MM.1S (cell line): ENCODE measurements around the gene CYP46A1.

ENCODE experiments used
- DNase-seq: peaks from one replicate; pipeline ENCODE4 v3.0.0-alpha.2; 2015
- H2AFZ ChIP-seq: fragments of 300-600 bp; sonication (generic); 2 replicates; pipeline ENCODE4 v1.6.0; 2016; ENCODE audit warnings: antibody characterized with exemption, low read length
- H3F3A ChIP-seq: fragments of 300-600 bp; sonication (generic); 2 replicates; pipeline ENCODE4 v1.6.1; 2016; ENCODE audit warnings: mild to moderate bottlenecking, antibody characterized with exemption, low read length, moderate library complexity, mixed read lengths; ENCODE audit not compliant: insufficient read depth
- H3K27ac ChIP-seq: fragments of 300-600 bp; sonication (generic); 2 replicates; pipeline ENCODE4 v1.5.1; 2016; ENCODE audit warnings: mild to moderate bottlenecking, low read length
- H3K27me3 ChIP-seq: fragments of 300-600 bp; sonication (generic); replicated peaks from 2 replicates; pipeline ENCODE4 v1.6.0; 2016; ENCODE audit warnings: low read length; ENCODE audit not compliant: insufficient read depth
- H3K36me3 ChIP-seq: fragments of 300-600 bp; sonication (generic); replicated peaks from 2 replicates; pipeline ENCODE4 v1.6.1; 2016; ENCODE audit warnings: mild to moderate bottlenecking, low read length, mixed read lengths; ENCODE audit not compliant: insufficient read depth
- H3K4me1 ChIP-seq: fragments of 300-600 bp; sonication (generic); 2 replicates; pipeline ENCODE4 v1.6.1; 2016; ENCODE audit warnings: low read length, mixed read lengths
- H3K4me2 ChIP-seq: fragments of 300-600 bp; sonication (generic); 2 replicates; pipeline ENCODE4 v1.6.0; 2016; ENCODE audit warnings: low read depth, low read length
- H3K4me3 ChIP-seq: fragments of 300-600 bp; sonication (generic); 2 replicates; pipeline ENCODE4 v1.5.1; 2016; ENCODE audit warnings: low read length, mixed read lengths
- H3K79me2 ChIP-seq: fragments of 300-600 bp; sonication (generic); 2 replicates; pipeline ENCODE4 v1.6.1; 2016; ENCODE audit warnings: mixed run types, low read length, mixed read lengths
- H3K9ac ChIP-seq: fragments of 300-600 bp; sonication (generic); 2 replicates; pipeline ENCODE4 v1.6.1; 2016; ENCODE audit warnings: low read length, mixed read lengths
- H3K9me2 ChIP-seq: fragments of 300-600 bp; sonication (generic); replicated peaks from 2 replicates; pipeline ENCODE4 v1.6.1; 2016; ENCODE audit warnings: mild to moderate bottlenecking, low read length, mixed read lengths; ENCODE audit not compliant: insufficient read depth
- H3K9me3 ChIP-seq: fragments of 300-600 bp; sonication (generic); replicated peaks from 2 replicates; pipeline ENCODE4 v1.6.1; 2016; ENCODE audit warnings: mild to moderate bottlenecking, low read length, mixed read lengths; ENCODE audit not compliant: insufficient read depth
- H4K20me1 ChIP-seq: fragments of 300-600 bp; sonication (generic); 2 replicates; pipeline ENCODE4 v1.6.1; 2016; ENCODE audit warnings: mild to moderate bottlenecking, low read length, moderate library complexity, mixed read lengths; ENCODE audit not compliant: insufficient read depth
- CTCF ChIP-seq: fragments of 300-600 bp; sonication (generic); IDR thresholded peaks from 2 replicates; pipeline ENCODE4 v1.5.1; 2016; ENCODE audit warnings: antibody characterized with exemption, low read length, mixed read lengths
- EZH2 ChIP-seq: fragments of 300-600 bp; sonication (generic); optimal IDR thresholded peaks from 2 replicates; pipeline ENCODE3; 2017; ENCODE audit warnings: low read depth, mild to moderate bottlenecking, antibody characterized with exemption, low read length, mixed read lengths
- EZH2phosphoT487 ChIP-seq: fragments of 300-600 bp; sonication (generic); IDR thresholded peaks from 2 replicates; pipeline ENCODE4 v1.6.1; 2018; ENCODE audit warnings: antibody characterized with exemption, low read length

The CYP46A1 gene

DNA sequence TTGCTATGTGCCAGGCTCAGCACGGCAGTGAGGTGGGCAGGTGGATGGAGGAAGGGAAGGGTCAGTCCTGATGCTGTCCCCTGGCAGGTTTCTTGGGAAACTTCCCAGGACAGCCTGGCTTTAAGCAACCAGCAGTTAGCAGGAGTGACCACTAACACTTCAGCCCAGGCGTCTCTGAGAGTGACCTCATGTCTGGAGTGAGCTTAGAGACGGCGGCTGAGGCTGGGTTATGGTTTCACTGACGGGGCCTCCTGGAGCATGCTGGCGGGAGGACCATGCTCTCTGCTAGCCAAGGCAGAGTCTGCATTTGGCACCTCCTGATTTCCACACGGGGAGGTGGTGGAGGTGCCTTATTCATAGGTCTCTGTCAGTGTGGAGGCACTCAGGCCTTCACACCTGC is 36.7 kb upstream of the CYP46A1 start:
- Histone ChIP-seq H3K4me3 (no peak overlapping the region), H3K4me2 (no peak overlapping the region), H4K20me1 (no peaks in the 10 kb centered on the region), H3K9me2 (no peaks in the 10 kb centered on the region), H3K36me3 (no peaks in the 10 kb centered on the region), H3K9ac (no peak overlapping the region), H2AFZ (no peak overlapping the region), H3K9me3 (no peaks in the 10 kb centered on the region), H3F3A (no peaks in the 10 kb centered on the region), H3K27ac (no peak overlapping the region), H3K4me1 (no peaks in the 10 kb centered on the region), H3K27me3 (no peaks in the 10 kb centered on the region), H3K79me2 (no peaks in the 10 kb centered on the region)
- no peak for DNase-seq
- TF ChIP-seq EZH2, result no peak
- no peak for TF ChIP-seq CTCF
- TF ChIP-seq EZH2phosphoT487, result no peak

DNA sequence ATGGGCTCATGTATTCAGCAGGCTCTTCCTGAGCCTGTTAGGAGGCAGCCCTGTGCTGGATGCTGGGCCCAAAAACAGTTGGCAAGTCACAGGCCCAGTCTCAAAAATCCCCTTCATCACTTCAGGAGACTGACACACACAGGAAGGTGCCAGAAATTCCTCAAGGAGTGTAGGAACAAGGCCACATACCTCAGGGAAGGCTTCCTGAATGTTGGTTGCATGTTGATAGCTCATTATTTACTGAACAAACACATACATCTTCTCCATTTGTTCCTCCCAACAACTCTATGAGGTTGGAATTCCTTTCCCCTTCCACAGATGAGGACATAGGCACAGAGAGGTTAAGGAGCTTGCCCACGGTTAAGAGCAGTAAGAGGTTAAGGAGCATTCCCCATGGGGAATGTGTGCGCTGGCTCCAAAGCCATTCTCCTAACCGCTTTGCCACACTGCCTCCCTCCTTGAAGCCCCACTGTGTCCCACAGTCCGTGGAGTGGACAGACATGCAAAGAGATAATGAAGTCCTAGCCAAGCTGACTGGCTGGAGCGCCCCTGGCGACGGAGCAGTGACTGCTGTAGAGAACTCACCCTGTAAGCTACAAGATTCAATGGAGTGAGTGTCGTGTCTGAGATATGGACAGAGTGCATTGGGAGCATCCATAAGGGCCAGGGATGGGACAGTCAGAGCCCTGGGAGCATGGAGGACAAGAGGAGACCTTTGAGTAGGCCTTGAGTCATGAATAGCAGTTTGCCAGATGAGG is 35.9 kb upstream of the CYP46A1 start:
- Histone ChIP-seq H3K4me1 (no peaks in the 10 kb centered on the region), H3K9ac (no peak overlapping the region), H3F3A (no peaks in the 10 kb centered on the region), H3K79me2 (no peaks in the 10 kb centered on the region), H3K27ac (no peak overlapping the region), H3K4me2 (no peak overlapping the region), H3K27me3 (no peaks in the 10 kb centered on the region), H3K9me3 (no peaks in the 10 kb centered on the region), H2AFZ (no peak overlapping the region), H3K36me3 (no peaks in the 10 kb centered on the region), H3K9me2 (no peaks in the 10 kb centered on the region), H3K4me3 (no peak overlapping the region), H4K20me1 (no peaks in the 10 kb centered on the region)
- no peak for TF ChIP-seq EZH2phosphoT487
- no peak for TF ChIP-seq CTCF
- no peak for TF ChIP-seq EZH2
- DNase-seq, result no peak

GRCh38 chr14:99649219-99649618 is 34.9 kb upstream of the CYP46A1 start:
- Histone ChIP-seq H3K9me2 (no peaks in the 10 kb centered on the region), H3K36me3 (no peaks in the 10 kb centered on the region), H3K4me1 (no peaks in the 10 kb centered on the region), H4K20me1 (no peaks in the 10 kb centered on the region), H3K9me3 (no peaks in the 10 kb centered on the region), H3F3A (no peaks in the 10 kb centered on the region), H3K9ac (no peak overlapping the region), H3K4me3 (no peak overlapping the region), H3K27me3 (no peaks in the 10 kb centered on the region), H3K27ac (no peak overlapping the region), H3K79me2 (no peaks in the 10 kb centered on the region), H3K4me2 (no peak overlapping the region), H2AFZ (no peak overlapping the region)
- no peak for TF ChIP-seq EZH2
- DNase-seq, result no peak

- TF ChIP-seq EZH2phosphoT487, result no peak
- TF ChIP-seq CTCF, result no peak
- TF ChIP-seq EZH2, result no peak
- Histone ChIP-seq H3K9ac (no peak overlapping the region), H3K79me2 (no peaks in the 10 kb centered on the region), H3K4me2 (no peak overlapping the region), H3K4me1 (no peaks in the 10 kb centered on the region), H3K4me3 (no peak overlapping the region), H3F3A (no peaks in the 10 kb centered on the region), H2AFZ (no peak overlapping the region), H4K20me1 (no peaks in the 10 kb centered on the region), H3K36me3 (no peaks in the 10 kb centered on the region), H3K9me2 (no peaks in the 10 kb centered on the region), H3K9me3 (no peaks in the 10 kb centered on the region), H3K27me3 (no peaks in the 10 kb centered on the region), H3K27ac (no peak overlapping the region)
- no peak for DNase-seq
These were observed 34.5 kb upstream of the CYP46A1 start for GRCh38 chr14:99649643-99650042.
